GM12872 (cell line): ENCODE results near the gene CHRNB1.

Experiments
- CTCF ChIP-seq: IDR thresholded peaks from 3 replicates; pipeline ENCODE4 v1.5.1; 2011; ENCODE audit warnings: low read depth, mild to moderate bottlenecking, low read length, moderate library complexity; ENCODE audit not compliant: insufficient read depth

Gene CHRNB1

GRCh38 chr17:7444682-7445618, at the start of gene CHRNB1:
TSS of gene CHRNB1 (plus strand) at chr17:7445061. CDS start at chr17:7445128, 67 bp downstream.
- no peak for TF ChIP-seq CTCF

GRCh38 chr17:7396147-7396546, 48.7 kb upstream of the CHRNB1 start:
- TF ChIP-seq CTCF, result 0 out of 3 replicates have a peak, but pooled peaks have one; percentile 5

GRCh38 chr17:7398612-7399011, 46.2 kb upstream of the CHRNB1 start:
- TF ChIP-seq CTCF, result no peak

GRCh38 chr17:7403043-7403726, 41.7 kb upstream of the CHRNB1 start:
- no peak for TF ChIP-seq CTCF

- no peak for TF ChIP-seq CTCF
Observed at GRCh38 chr17:7403727-7403976, 41.2 kb upstream of the CHRNB1 start.

- no peak for TF ChIP-seq CTCF
Observed at GRCh38 chr17:7403977-7404736, 40.7 kb upstream of the CHRNB1 start, which contains the start of gene TMEM256. TSS of gene TMEM256 (minus strand) at chr17:7404097. CDS start at chr17:7404084, 13 bp downstream.
